ENCODE measurements around the gene PIK3R3. TPM values are rescaled to one million over a fixed set of nuclear protein-coding genes. Genes with fewer than 3 reads are reported as not detected.

The PIK3R3 gene
- polyA plus RNA-seq (2013, experiment 1 of 2), result 13.9 TPM
- polyA plus RNA-seq (2013, experiment 2 of 2), result 13.7 TPM

DNA sequence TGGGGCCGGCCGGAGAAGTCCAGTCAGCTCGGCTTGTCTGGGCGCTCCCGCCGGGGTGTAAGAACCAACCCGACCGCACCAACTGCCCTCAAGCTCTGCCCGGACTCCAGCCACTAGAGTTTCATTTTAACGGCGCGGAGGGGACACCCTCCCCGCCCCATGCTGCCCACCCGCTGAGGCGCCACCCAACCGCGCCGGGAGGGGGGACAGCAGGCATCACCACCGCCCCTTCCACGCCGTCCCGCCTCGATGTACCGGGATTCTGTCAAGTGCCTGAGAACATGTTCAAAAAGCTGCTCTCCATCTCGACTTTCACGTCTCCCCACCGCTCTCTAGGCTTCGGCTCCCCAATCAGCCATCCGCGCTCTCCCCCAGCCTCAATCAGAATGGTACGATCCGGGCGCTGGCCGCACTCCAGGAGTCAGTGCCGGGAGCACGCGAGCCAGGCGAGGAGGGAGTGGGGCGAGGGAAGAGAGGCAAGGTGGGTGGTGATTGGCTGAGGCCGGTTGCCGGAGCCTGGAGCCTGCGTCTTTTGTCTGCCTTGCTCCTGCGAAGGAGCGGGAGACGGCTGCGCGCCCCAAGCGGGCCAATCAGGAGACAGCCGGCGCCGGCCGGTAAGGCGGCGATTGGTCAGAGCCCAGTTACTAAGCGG lies at the start of gene PIK3R3:
TSS of gene PIK3R3 (minus strand) at position 101 of the 652 bp plus-strand sequence. CDS start 677 bp downstream, outside the sequence.
- H2BK120ac ChIP-seq (ENCODE audit: low read depth, low read length), result peak within 1 kb of the TSS; percentile 96
- no peaks in the 10 kb centered on the region for H3K36me3 ChIP-seq (ENCODE audit: control insufficient read depth in 1 of 2, insufficient read depth in 2 of 2, low read depth in 1 of 2, low read length in 2 of 2)
- WGBS, result under 1% methylated on average over 49 of the region's 55 CpGs
- H2AFZ ChIP-seq (ENCODE audit: low read depth, low read length), result peak within 1 kb of the TSS; percentile 86
- peak within 1 kb of the TSS; percentile 100 for H2BK5ac ChIP-seq (ENCODE audit: low read depth, low read length, poor library complexity, severe bottlenecking)
- peak within 1 kb of the TSS; percentile 71 for H3K4me2 ChIP-seq (ENCODE audit: low read length, poor library complexity, severe bottlenecking)
- no peaks in the 10 kb centered on the region for H3K9me3 ChIP-seq (ENCODE audit: control insufficient read depth, low read length)
- peaks cover 15% of the 10 kb centered on the region for H3K4me1 ChIP-seq (ENCODE audit: control insufficient read depth, insufficient read depth, low read depth, low read length)
- DNase-seq, result peak; percentile 99
- peak within 1 kb of the TSS; percentile 99 for H3K9ac ChIP-seq (ENCODE audit: low read length)
- peak within 1 kb of the TSS; percentile 100 for H4K8ac ChIP-seq (ENCODE audit: low read length)
- H3K18ac ChIP-seq (ENCODE audit: low read depth in 1 of 2, low read length in 2 of 2), result peak within 1 kb of the TSS; percentile 99 to 100
- peaks cover 0 to 4% of the 10 kb centered on the region in 2 experiments for H3K27me3 ChIP-seq (ENCODE audit: control insufficient read depth in 1 of 2, insufficient read depth in 1 of 2, low read length in 2 of 2)
- peak within 1 kb of the TSS in 1 of 2 experiments; percentile 95 for H3K23ac ChIP-seq (ENCODE audit: low read length in 2 of 2)
- H3K14ac ChIP-seq (ENCODE audit: low read length in 2 of 2), result peak within 1 kb of the TSS in 1 of 2 experiments; percentile 98
- peak within 1 kb of the TSS; percentile 100 for H3K27ac ChIP-seq (ENCODE audit: low read length, poor library complexity, severe bottlenecking)
- peak within 1 kb of the TSS; percentile 67 to 92 for H3K4me3 ChIP-seq (ENCODE audit: insufficient read depth in 1 of 2, low read depth in 1 of 2, low read length in 2 of 2)
- H3K79me1 ChIP-seq (replicated peaks; ENCODE audit: low read length, poor library complexity, severe bottlenecking), result no peaks in the 10 kb centered on the region
- peak within 1 kb of the TSS; percentile 90 to 98 for H2BK12ac ChIP-seq (ENCODE audit: low read length in 2 of 2)
- peak within 1 kb of the TSS; percentile 97 to 99 for H3K4ac ChIP-seq (ENCODE audit: low read depth in 1 of 2, low read length in 2 of 2)
- peak within 1 kb of the TSS; percentile 87 for H2BK15ac ChIP-seq (ENCODE audit: low read depth, poor library complexity, severe bottlenecking)
- peak within 1 kb of the TSS; percentile 93 for H2AK5ac ChIP-seq (ENCODE audit: low read length, severe bottlenecking)
- peak within 1 kb of the TSS; percentile 100 for H4K91ac ChIP-seq (ENCODE audit: low read length)

DNA sequence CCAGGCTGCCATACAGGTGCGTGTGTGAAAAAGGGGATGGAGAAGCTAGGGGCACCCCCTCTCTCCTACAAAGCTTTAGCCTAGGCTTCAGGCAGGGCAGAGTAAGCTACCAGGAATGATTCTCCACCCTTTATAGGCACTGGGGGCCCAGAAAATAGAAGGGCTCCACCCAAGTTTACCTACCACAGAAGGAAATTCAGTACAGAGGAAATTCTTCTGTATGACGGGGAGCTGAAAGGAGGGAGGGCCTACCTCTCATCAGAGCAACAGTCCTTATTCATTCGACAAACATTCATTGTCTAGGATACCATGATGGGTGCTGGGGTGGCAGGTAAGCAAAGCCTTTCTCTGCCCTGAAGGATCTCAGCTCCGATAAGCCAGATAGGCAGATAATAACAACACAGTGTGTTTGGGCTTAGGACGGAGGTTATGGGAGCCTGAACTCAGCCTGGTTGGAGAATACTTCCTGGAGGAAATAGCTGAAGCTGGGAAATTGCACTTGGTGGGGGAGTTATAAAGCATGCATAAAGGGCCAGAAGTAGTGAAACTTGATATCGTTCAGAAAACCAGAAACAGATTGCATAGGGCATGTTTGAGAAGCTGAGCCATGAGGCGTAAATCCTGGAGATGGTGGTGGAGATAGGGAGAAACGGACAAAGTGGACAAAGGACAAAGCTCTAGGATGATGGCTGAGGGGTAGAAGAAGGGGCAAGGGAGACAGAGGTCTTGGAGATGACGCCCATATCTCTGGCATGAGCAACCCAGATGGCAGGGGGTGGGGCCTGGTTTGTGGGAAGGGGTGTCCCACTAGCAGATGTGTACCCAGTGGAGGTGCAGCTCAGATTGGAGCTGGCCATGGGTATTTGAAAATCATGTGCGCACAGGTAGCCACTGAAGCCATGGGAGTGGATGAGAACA lies 49.2 kb upstream of the PIK3R3 start:
- DNase-seq, result no peak
- 79% methylated on average over 8 of the region's 10 CpGs for WGBS
- Histone ChIP-seq H3K9me3 (ENCODE audit: control insufficient read depth, low read length) (no peaks in the 10 kb centered on the region), H2AK5ac (ENCODE audit: low read length, severe bottlenecking) (peak overlapping the region; percentile 36), H2BK120ac (ENCODE audit: low read depth, low read length) (no peak overlapping the region), H3K36me3 (ENCODE audit: control insufficient read depth in 1 of 2, insufficient read depth in 2 of 2, low read depth in 1 of 2, low read length in 2 of 2) (no peaks in the 10 kb centered on the region), H3K4me1 (ENCODE audit: control insufficient read depth, insufficient read depth, low read depth, low read length) (peaks cover 39% of the 10 kb centered on the region), H4K8ac (ENCODE audit: low read length) (no peak overlapping the region), H3K18ac (ENCODE audit: low read depth in 1 of 2, low read length in 2 of 2) (peak overlapping the region in 1 of 2 experiments; percentile 38), H4K91ac (ENCODE audit: low read length) (no peak overlapping the region), H2BK15ac (ENCODE audit: low read depth, poor library complexity, severe bottlenecking) (no peak overlapping the region), H3K27me3 (ENCODE audit: control insufficient read depth in 1 of 2, insufficient read depth in 1 of 2, low read length in 2 of 2) (no peaks in the 10 kb centered on the region), H3K23ac (ENCODE audit: low read length in 2 of 2) (no peak overlapping the region), H2BK12ac (ENCODE audit: low read length in 2 of 2) (peak overlapping the region in 1 of 2 experiments; percentile 56), H3K9ac (ENCODE audit: low read length) (peak overlapping the region; percentile 12), H3K4me2 (ENCODE audit: low read length, poor library complexity, severe bottlenecking) (no peak overlapping the region), H3K4me3 (ENCODE audit: insufficient read depth in 1 of 2, low read depth in 1 of 2, low read length in 2 of 2) (no peak overlapping the region), H3K14ac (ENCODE audit: low read length in 2 of 2) (no peak overlapping the region), H2AFZ (ENCODE audit: low read depth, low read length) (no peak overlapping the region), H3K4ac (ENCODE audit: low read depth in 1 of 2, low read length in 2 of 2) (no peak overlapping the region), H3K79me1 (replicated peaks; ENCODE audit: low read length, poor library complexity, severe bottlenecking) (no peaks in the 10 kb centered on the region), H2BK5ac (ENCODE audit: low read depth, low read length, poor library complexity, severe bottlenecking) (no peak overlapping the region), H3K27ac (ENCODE audit: low read length, poor library complexity, severe bottlenecking) (peak overlapping the region; percentile 41)

DNA sequence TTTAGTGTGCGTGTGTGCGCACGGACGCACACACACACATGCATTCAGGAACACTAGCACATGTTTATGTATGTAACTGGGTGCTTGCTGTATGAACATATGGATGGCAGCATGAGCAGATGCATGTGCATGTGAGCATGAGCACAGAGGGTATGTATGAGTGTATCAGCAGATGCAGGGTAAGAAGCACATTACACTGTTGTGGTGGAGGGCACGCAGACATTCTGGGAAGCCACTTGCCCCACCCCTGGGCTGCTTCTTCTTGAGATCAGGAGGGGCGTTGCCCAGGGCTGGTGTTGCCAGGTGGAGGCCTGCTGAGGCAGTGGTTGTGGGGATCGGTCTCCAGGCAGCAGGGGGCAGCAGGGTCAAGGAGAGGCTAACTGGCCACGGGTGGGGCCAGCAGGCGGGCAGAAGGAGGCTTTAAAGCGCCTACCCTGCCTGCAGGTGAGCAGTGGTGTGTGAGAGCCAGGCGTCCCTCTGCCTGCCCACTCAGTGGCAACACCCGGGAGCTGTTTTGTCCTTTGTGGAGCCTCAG lies 47.7 kb upstream of the PIK3R3 start:
- no peak overlapping the region for H3K4me2 ChIP-seq (ENCODE audit: low read length, poor library complexity, severe bottlenecking)
- H2AK5ac ChIP-seq (ENCODE audit: low read length, severe bottlenecking), result peak overlapping the region; percentile 26
- 69% methylated on average over 12 of the region's 12 CpGs for WGBS
- peak overlapping the region; percentile 7 for H2AFZ ChIP-seq (ENCODE audit: low read depth, low read length)
- H3K4me3 ChIP-seq (ENCODE audit: insufficient read depth in 1 of 2, low read depth in 1 of 2, low read length in 2 of 2), result no peak overlapping the region
- H3K14ac ChIP-seq (ENCODE audit: low read length in 2 of 2), result no peak overlapping the region
- peaks cover 31% of the 10 kb centered on the region for H3K4me1 ChIP-seq (ENCODE audit: control insufficient read depth, insufficient read depth, low read depth, low read length)
- H2BK120ac ChIP-seq (ENCODE audit: low read depth, low read length), result no peak overlapping the region
- peak overlapping the region; percentile 43 for H4K91ac ChIP-seq (ENCODE audit: low read length)
- H3K79me1 ChIP-seq (replicated peaks; ENCODE audit: low read length, poor library complexity, severe bottlenecking), result no peaks in the 10 kb centered on the region
- H3K18ac ChIP-seq (ENCODE audit: low read depth in 1 of 2, low read length in 2 of 2), result no peak overlapping the region
- H3K23ac ChIP-seq (ENCODE audit: low read length in 2 of 2), result no peak overlapping the region
- no peak overlapping the region for H3K27ac ChIP-seq (ENCODE audit: low read length, poor library complexity, severe bottlenecking)
- no peaks in the 10 kb centered on the region for H3K36me3 ChIP-seq (ENCODE audit: control insufficient read depth in 1 of 2, insufficient read depth in 2 of 2, low read depth in 1 of 2, low read length in 2 of 2)
- H3K9ac ChIP-seq (ENCODE audit: low read length), result no peak overlapping the region
- no peaks in the 10 kb centered on the region for H3K27me3 ChIP-seq (ENCODE audit: control insufficient read depth in 1 of 2, insufficient read depth in 1 of 2, low read length in 2 of 2)
- no peak overlapping the region for H4K8ac ChIP-seq (ENCODE audit: low read length)
- DNase-seq, result no peak
- H2BK5ac ChIP-seq (ENCODE audit: low read depth, low read length, poor library complexity, severe bottlenecking), result no peak overlapping the region
- no peaks in the 10 kb centered on the region for H3K9me3 ChIP-seq (ENCODE audit: control insufficient read depth, low read length)
- no peak overlapping the region for H2BK15ac ChIP-seq (ENCODE audit: low read depth, poor library complexity, severe bottlenecking)
- H2BK12ac ChIP-seq (ENCODE audit: low read length in 2 of 2), result peak overlapping the region in 1 of 2 experiments; percentile 15
- no peak overlapping the region for H3K4ac ChIP-seq (ENCODE audit: low read depth in 1 of 2, low read length in 2 of 2)

Measured in mesenchymal stem cell (in vitro differentiated cells and primary cell).